IMR-90 (cell line): ENCODE results near the gene HSPB1. TPM values are rescaled to one million over a fixed set of nuclear protein-coding genes. Genes with fewer than 3 reads are reported as not detected.

ENCODE experiments used
- ATAC-seq: fragments of 200-7000 bp; cut with Tn5 transposase; 2 replicates; pipeline ENCODE4 v1.9.1; 2020; ENCODE audit warnings: low read depth, mild to moderate bottlenecking, moderate library complexity
- BruUV-seq: library from RNA; stranded (reverse); fragments of 400-500 nt; replicated peaks from 2 replicates; lab custom pipeline; 2021; lab: Mats Ljungman, UMichigan
- CTCF ChIA-PET: fragments of 300-600 bp; formaldehyde crosslinking; extraction: SDS; loops from one replicate; lab custom pipeline; 2021; ENCODE audit warnings: antibody characterized with exemption; lab: Yijun Ruan, JAX
- POLR2A ChIA-PET: fragments of 300-600 bp; sonication (Branson Sonifier 250); formaldehyde crosslinking; loops from one replicate; lab custom pipeline; 2022; ENCODE audit warnings: antibody characterized with exemption; ENCODE audit not compliant: unreplicated experiment; lab: Charles Lee
- DNase-seq: peaks from one replicate; pipeline ENCODE4 v3.0.0; 2013
- H2AFZ ChIP-seq: replicated peaks from 2 replicates; pipeline ENCODE3; 2013; ENCODE audit warnings: low read length, mild to moderate bottlenecking; ENCODE audit not compliant: poor library complexity
- H2AK5ac ChIP-seq: 2 replicates; pipeline ENCODE4 v1.6.1; 2013; ENCODE audit warnings: low read depth, low read length, inconsistent platforms
- H2AK9ac ChIP-seq: replicated peaks from 2 replicates; pipeline ENCODE3; 2013; ENCODE audit warnings: mild to moderate bottlenecking, low read depth, low read length, moderate library complexity; ENCODE audit not compliant: poor library complexity
- H2BK120ac ChIP-seq: 2 replicates; pipeline ENCODE4 v1.6.1; 2013; ENCODE audit warnings: low read depth, low read length, inconsistent platforms
- H2BK15ac ChIP-seq: 3 replicates; pipeline ENCODE4 v1.6.1; 2013; ENCODE audit warnings: low read depth, low read length, inconsistent platforms
- H2BK20ac ChIP-seq: 2 replicates; pipeline ENCODE4 v1.6.1; 2013; ENCODE audit warnings: low read depth, mild to moderate bottlenecking, inconsistent platforms, low read length, moderate library complexity
- H2BK5ac ChIP-seq: 2 replicates; pipeline ENCODE4 v1.6.1; 2013; ENCODE audit warnings: mild to moderate bottlenecking, low read depth, low read length, inconsistent platforms; ENCODE audit not compliant: poor library complexity, severe bottlenecking
- H3K14ac ChIP-seq: replicated peaks from 2 replicates; pipeline ENCODE4 v1.6.1; 2013; ENCODE audit warnings: low read depth, low read length, inconsistent platforms
- H3K18ac ChIP-seq: 2 replicates; pipeline ENCODE4 v1.6.1; 2013; ENCODE audit warnings: low read depth, low read length, control low read depth
- H3K23ac ChIP-seq: 2 replicates; pipeline ENCODE4 v1.6.1; 2013; ENCODE audit warnings: low read depth, low read length, inconsistent platforms
- H3K27ac ChIP-seq: 2 replicates; pipeline ENCODE4 v1.5.1; 2013; ENCODE audit warnings: mild to moderate bottlenecking, control low read depth, low read length; ENCODE audit not compliant: insufficient read depth
- H3K27me3 ChIP-seq: 2 replicates; pipeline ENCODE4 v1.6.1; 2013; ENCODE audit warnings: low read length; ENCODE audit not compliant: control insufficient read depth, insufficient read depth
- H3K36me3 ChIP-seq: 2 replicates; pipeline ENCODE4 v1.6.1; 2013; ENCODE audit warnings: low read length, mixed read lengths; ENCODE audit not compliant: control insufficient read depth, insufficient read depth
- H3K4ac ChIP-seq: 2 replicates; pipeline ENCODE4 v1.6.1; 2013; ENCODE audit warnings: low read depth, low read length, inconsistent platforms
- H3K4me1 ChIP-seq: 2 replicates; pipeline ENCODE4 v1.6.1; 2013; ENCODE audit warnings: low read length, mixed read lengths; ENCODE audit not compliant: control insufficient read depth, insufficient read depth
- H3K4me2 ChIP-seq: 2 replicates; pipeline ENCODE4 v1.6.1; 2013; ENCODE audit warnings: low read depth, mild to moderate bottlenecking, control low read depth, low read length, moderate library complexity
- H3K4me3 ChIP-seq: 2 replicates; pipeline ENCODE4 v1.5.1; 2013; ENCODE audit warnings: low read depth, mild to moderate bottlenecking, control low read depth, low read length, moderate library complexity; ENCODE audit not compliant: insufficient read depth
- H3K56ac ChIP-seq: 2 replicates; pipeline ENCODE4 v1.6.1; 2013; ENCODE audit warnings: low read length, inconsistent platforms; ENCODE audit not compliant: insufficient read depth; ENCODE audit errors: extremely low read depth
- H3K79me1 ChIP-seq, 2 experiments: 2 replicates each; pipeline ENCODE4 v1.6.1; 2013; ENCODE audit warnings: low read length in 2 of 2, inconsistent platforms in 1 of 2, low read depth in 1 of 2
- H3K9ac ChIP-seq: 2 replicates; pipeline ENCODE4 v1.6.1; 2013; ENCODE audit warnings: low read depth, low read length, control low read depth
- H3K9me1 ChIP-seq: 2 replicates; pipeline ENCODE4 v1.6.1; 2013; ENCODE audit warnings: low read length, inconsistent platforms; ENCODE audit not compliant: insufficient read depth
- H3K9me3 ChIP-seq: 2 replicates; pipeline ENCODE4 v1.6.1; 2013; ENCODE audit warnings: low read length; ENCODE audit not compliant: control insufficient read depth, insufficient read depth
- H4K20me1 ChIP-seq: 2 replicates; pipeline ENCODE4 v1.6.1; 2013; ENCODE audit warnings: low read length, inconsistent platforms; ENCODE audit not compliant: insufficient read depth
- H4K5ac ChIP-seq: 2 replicates; pipeline ENCODE4 v1.6.1; 2013; ENCODE audit warnings: mild to moderate bottlenecking, low read depth, low read length, control low read depth
- H4K8ac ChIP-seq, 2 experiments: 2 replicates each; pipeline ENCODE4 v1.6.1; 2013; ENCODE audit warnings: low read depth in 2 of 2, low read length in 2 of 2, control low read depth in 1 of 2, inconsistent platforms in 1 of 2
- H4K91ac ChIP-seq: 2 replicates; pipeline ENCODE4 v1.6.1; 2013; ENCODE audit warnings: low read depth, low read length, inconsistent platforms; ENCODE audit not compliant: insufficient read depth
- BHLHE40 ChIP-seq: fragments of 150-350 bp; IDR thresholded peaks from 2 replicates; pipeline ENCODE4 v1.6.1; 2016; ENCODE audit warnings: mild to moderate bottlenecking, low read depth, low read length
- CEBPB ChIP-seq: IDR thresholded peaks from 2 replicates; pipeline ENCODE4 v1.6.1; 2012; ENCODE audit warnings: low read depth, low read length, improper control_type of control experiment
- CHD1 ChIP-seq: IDR thresholded peaks from 2 replicates; pipeline ENCODE4 v1.6.1; 2012; ENCODE audit warnings: low read depth, low read length, improper control_type of control experiment
- FOS ChIP-seq: fragments of 150-350 bp; IDR thresholded peaks from 2 replicates; pipeline ENCODE4 v1.6.1; 2016; ENCODE audit warnings: low read depth, low read length
- MAFK ChIP-seq: IDR thresholded peaks from 2 replicates; pipeline ENCODE4 v1.6.1; 2012; ENCODE audit warnings: low read depth, low read length, improper control_type of control experiment
- MAZ ChIP-seq: IDR thresholded peaks from 2 replicates; pipeline ENCODE4 v1.6.1; 2012; ENCODE audit warnings: low read depth, mild to moderate bottlenecking, low read length, improper control_type of control experiment, moderate library complexity, borderline replicate concordance
- MXI1 ChIP-seq: IDR thresholded peaks from 2 replicates; pipeline ENCODE4 v1.6.1; 2012; ENCODE audit warnings: low read depth, mild to moderate bottlenecking, low read length, moderate library complexity, borderline replicate concordance
- NFE2L2 ChIP-seq: fragments of 150-350 bp; IDR thresholded peaks from 2 replicates; pipeline ENCODE4 v1.6.1; 2016; ENCODE audit warnings: low read depth, mild to moderate bottlenecking, low read length
- POLR2A ChIP-seq: IDR thresholded peaks from 2 replicates; pipeline ENCODE4 v1.6.1; 2012; ENCODE audit warnings: mild to moderate bottlenecking, low read depth, low read length
- RAD21 ChIP-seq: IDR thresholded peaks from 2 replicates; pipeline ENCODE4 v1.6.1; 2012; ENCODE audit warnings: low read length, improper control_type of control experiment
- RCOR1 ChIP-seq: IDR thresholded peaks from 2 replicates; pipeline ENCODE4 v1.6.1; 2012; ENCODE audit warnings: mild to moderate bottlenecking, low read length, improper control_type of control experiment; ENCODE audit not compliant: insufficient replicate concordance
- RFX5 ChIP-seq: IDR thresholded peaks from 2 replicates; pipeline ENCODE4 v1.8.0; 2012; ENCODE audit warnings: low read depth, mild to moderate bottlenecking, low read length, moderate library complexity
- SMC3 ChIP-seq: fragments of 150-350 bp; IDR thresholded peaks from 2 replicates; pipeline ENCODE4 v1.6.1; 2016; ENCODE audit warnings: low read depth, mild to moderate bottlenecking, antibody characterized with exemption, low read length, moderate library complexity
- WGBS, 2 experiments: methylation state at CpG; one replicate each; pipeline versions ENCODE4 v1.1.5 to v1.1.7; 2013; ENCODE audit warnings: missing lambda C conversion rate in 2 of 2; ENCODE audit not compliant: insufficient read length in 1 of 2; ENCODE audit errors: extremely low coverage in 2 of 2; 5-methylcytosine and 5-hydroxymethylcytosine counted together
- dilution Hi-C: fragments of 300-500 bp; cut with HindIII; formaldehyde crosslinking; loops from one replicate; pipeline ENCODE4 v1.14.3; 2018; ENCODE audit warnings: low sequenced_read_pairs; ENCODE audit not compliant: unreplicated experiment
- in situ Hi-C: fragments of 300-500 bp; cut with MboI; formaldehyde crosslinking; loops from 3 replicates; pipeline ENCODE4 v1.14.3; 2019; ENCODE audit warnings: low sequenced_read_pairs, inconsistent platforms, mixed read lengths
- intact Hi-C: fragments of 100-400 bp; cut with micrococcal nuclease; formaldehyde crosslinking; loops from 2 replicates; pipeline ENCODE4 v1.10.0; 2022
- polyA plus RNA-seq, 3 experiments: library from polyadenylated mRNA; depleted of rRNA; stranded (reverse); fragments of >200 nt; gene quantifications; 2 replicates each; pipeline ENCODE4 v1.2.3, GENCODE V29; 2012; ENCODE audit warnings: low replicate concordance in 1 of 3
- total RNA-seq: library from RNA; depleted of rRNA; stranded (reverse); fragments of >200 nt; gene quantifications from 2 replicates; pipeline ENCODE4 v1.2.3, GENCODE V29; 2012
- TF ChIP-seq, protein P1 (sequence below): fragments of 150-350 bp; IDR thresholded peaks from 2 replicates; pipeline ENCODE4 v1.6.1; 2017; ENCODE audit warnings: mild to moderate bottlenecking, antibody characterized with exemption, low read length, low read depth
- TF ChIP-seq, protein P2 (sequence below): conservative IDR thresholded peaks from 2 replicates; pipeline ENCODE4 v1.5.1; 2012; ENCODE audit warnings: mild to moderate bottlenecking, low read depth, low read length, improper control_type of control experiment
- TF ChIP-seq, protein P3 (sequence below): fragments of 150-350 bp; IDR thresholded peaks from 2 replicates; pipeline ENCODE4 v1.6.1; 2016; ENCODE audit warnings: low read depth, mild to moderate bottlenecking, low read length, moderate library complexity, borderline replicate concordance

The HSPB1 gene
- total and polyA plus RNA-seq, 2 of the 4 experiments (the other 2 are of a cell fraction), result 33.2 to 1,363 TPM

DNA sequence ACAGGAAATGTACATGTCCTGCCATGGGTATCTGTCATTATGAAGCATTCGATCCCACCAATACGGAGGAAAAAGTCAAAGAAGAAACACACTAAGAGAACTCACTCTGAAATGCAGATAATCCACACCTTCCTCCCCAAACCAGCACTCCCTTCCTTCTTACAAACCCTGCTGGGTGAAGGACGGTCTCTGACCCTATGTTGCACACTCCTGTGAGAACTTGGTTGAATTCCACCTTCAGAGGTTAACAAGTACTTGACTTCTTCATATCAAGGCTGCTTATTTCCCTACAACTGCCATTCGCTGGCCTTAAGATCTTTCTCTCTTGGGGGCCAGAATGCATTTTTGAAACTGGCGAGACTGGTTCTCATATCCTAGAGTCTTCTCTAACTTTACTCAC, 39.7 kb downstream of the HSPB1 start:
- ChIA-PET POLR2A (no interaction called here), CTCF (no interaction called here)
- no TSS peak for BruUV-seq
- H3K27me3 ChIP-seq, result no peaks in the 10 kb centered on the region
- ATAC-seq (no peak), DNase-seq (no peak)
- no peaks in the 10 kb centered on the region for H3K9me3 ChIP-seq
- H2AK9ac ChIP-seq, result no peak overlapping the region
- no peak overlapping the region for H2BK15ac ChIP-seq
- no peak overlapping the region for H3K18ac ChIP-seq
- H2AK5ac ChIP-seq, result no peak overlapping the region
- H2AFZ ChIP-seq, result no peak overlapping the region
- no peak overlapping the region for H2BK20ac ChIP-seq
- no peak overlapping the region for H4K91ac ChIP-seq
- peaks cover 16 to 84% of the 10 kb centered on the region in 2 experiments; a peak in 3 of 4 replicates for H3K79me1 ChIP-seq
- peaks cover 98% of the 10 kb centered on the region for H4K20me1 ChIP-seq
- peaks cover 43% of the 10 kb centered on the region for H3K36me3 ChIP-seq
- peaks cover 20% of the 10 kb centered on the region for H3K4me1 ChIP-seq
- 95% methylated on average over 2 of the region's 5 CpGs; no CpG with 5 or more reads in 1 of the 2 experiments for WGBS, 2 experiments
- H3K27ac ChIP-seq, result peak overlapping the region; percentile 65; the same call in 1 of the 2 replicates
- H3K23ac ChIP-seq, result no peak overlapping the region
- peaks cover 36% of the 10 kb centered on the region for H3K9me1 ChIP-seq
- no peak overlapping the region for H4K5ac ChIP-seq
- H4K8ac ChIP-seq, result no peak overlapping the region
- TF ChIP-seq MXI1, result no peak
- TF ChIP-seq, protein P1, sequence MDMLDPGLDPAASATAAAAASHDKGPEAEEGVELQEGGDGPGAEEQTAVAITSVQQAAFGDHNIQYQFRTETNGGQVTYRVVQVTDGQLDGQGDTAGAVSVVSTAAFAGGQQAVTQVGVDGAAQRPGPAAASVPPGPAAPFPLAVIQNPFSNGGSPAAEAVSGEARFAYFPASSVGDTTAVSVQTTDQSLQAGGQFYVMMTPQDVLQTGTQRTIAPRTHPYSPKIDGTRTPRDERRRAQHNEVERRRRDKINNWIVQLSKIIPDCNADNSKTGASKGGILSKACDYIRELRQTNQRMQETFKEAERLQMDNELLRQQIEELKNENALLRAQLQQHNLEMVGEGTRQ, result no peak
- TF ChIP-seq MAFK, result no peak
- no peak for TF ChIP-seq CEBPB
- no peak for TF ChIP-seq RFX5
- no peak for TF ChIP-seq FOS
- no peak for TF ChIP-seq NFE2L2
- TF ChIP-seq CHD1, result no peak
- TF ChIP-seq, protein P2, sequence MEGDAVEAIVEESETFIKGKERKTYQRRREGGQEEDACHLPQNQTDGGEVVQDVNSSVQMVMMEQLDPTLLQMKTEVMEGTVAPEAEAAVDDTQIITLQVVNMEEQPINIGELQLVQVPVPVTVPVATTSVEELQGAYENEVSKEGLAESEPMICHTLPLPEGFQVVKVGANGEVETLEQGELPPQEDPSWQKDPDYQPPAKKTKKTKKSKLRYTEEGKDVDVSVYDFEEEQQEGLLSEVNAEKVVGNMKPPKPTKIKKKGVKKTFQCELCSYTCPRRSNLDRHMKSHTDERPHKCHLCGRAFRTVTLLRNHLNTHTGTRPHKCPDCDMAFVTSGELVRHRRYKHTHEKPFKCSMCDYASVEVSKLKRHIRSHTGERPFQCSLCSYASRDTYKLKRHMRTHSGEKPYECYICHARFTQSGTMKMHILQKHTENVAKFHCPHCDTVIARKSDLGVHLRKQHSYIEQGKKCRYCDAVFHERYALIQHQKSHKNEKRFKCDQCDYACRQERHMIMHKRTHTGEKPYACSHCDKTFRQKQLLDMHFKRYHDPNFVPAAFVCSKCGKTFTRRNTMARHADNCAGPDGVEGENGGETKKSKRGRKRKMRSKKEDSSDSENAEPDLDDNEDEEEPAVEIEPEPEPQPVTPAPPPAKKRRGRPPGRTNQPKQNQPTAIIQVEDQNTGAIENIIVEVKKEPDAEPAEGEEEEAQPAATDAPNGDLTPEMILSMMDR, result no peak
- no peak for TF ChIP-seq SMC3
- no peak for TF ChIP-seq RCOR1
- TF ChIP-seq MAZ, result no peak
- TF ChIP-seq, protein P3, sequence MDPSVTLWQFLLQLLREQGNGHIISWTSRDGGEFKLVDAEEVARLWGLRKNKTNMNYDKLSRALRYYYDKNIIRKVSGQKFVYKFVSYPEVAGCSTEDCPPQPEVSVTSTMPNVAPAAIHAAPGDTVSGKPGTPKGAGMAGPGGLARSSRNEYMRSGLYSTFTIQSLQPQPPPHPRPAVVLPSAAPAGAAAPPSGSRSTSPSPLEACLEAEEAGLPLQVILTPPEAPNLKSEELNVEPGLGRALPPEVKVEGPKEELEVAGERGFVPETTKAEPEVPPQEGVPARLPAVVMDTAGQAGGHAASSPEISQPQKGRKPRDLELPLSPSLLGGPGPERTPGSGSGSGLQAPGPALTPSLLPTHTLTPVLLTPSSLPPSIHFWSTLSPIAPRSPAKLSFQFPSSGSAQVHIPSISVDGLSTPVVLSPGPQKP, result no peak
- TF ChIP-seq BHLHE40, result no peak
- no peak for TF ChIP-seq RAD21
- TF ChIP-seq POLR2A, result no peak
- H3K4me3 ChIP-seq, result no peak overlapping the region
- H2BK120ac ChIP-seq, result no peak overlapping the region
- intact Hi-C loops (no loop called here), dilution Hi-C loops (no loop called here), in situ Hi-C loops (no loop called here)
- no peak overlapping the region for H3K4ac ChIP-seq
- H3K9ac ChIP-seq, result no peak overlapping the region
- H2BK5ac ChIP-seq, result peak overlapping the region; percentile 57
- no peak overlapping the region for H3K56ac ChIP-seq
- peak overlapping the region; percentile 56; the same call in 1 of the 2 replicates for H3K4me2 ChIP-seq
- H3K14ac ChIP-seq, result no peak overlapping the region
